Measurements from ENCODE around the gene SH3BP2. TPM values are rescaled to one million over a fixed set of nuclear protein-coding genes. Genes with fewer than 3 reads are reported as not detected.

SH3BP2 gene
- total and polyA plus RNA-seq, 10 of the 15 experiments (the other 5 are each of a cell fraction or from before 2014, with no cell fraction given), result 1.1 to 61.8 (median 23.9) TPM

DNA sequence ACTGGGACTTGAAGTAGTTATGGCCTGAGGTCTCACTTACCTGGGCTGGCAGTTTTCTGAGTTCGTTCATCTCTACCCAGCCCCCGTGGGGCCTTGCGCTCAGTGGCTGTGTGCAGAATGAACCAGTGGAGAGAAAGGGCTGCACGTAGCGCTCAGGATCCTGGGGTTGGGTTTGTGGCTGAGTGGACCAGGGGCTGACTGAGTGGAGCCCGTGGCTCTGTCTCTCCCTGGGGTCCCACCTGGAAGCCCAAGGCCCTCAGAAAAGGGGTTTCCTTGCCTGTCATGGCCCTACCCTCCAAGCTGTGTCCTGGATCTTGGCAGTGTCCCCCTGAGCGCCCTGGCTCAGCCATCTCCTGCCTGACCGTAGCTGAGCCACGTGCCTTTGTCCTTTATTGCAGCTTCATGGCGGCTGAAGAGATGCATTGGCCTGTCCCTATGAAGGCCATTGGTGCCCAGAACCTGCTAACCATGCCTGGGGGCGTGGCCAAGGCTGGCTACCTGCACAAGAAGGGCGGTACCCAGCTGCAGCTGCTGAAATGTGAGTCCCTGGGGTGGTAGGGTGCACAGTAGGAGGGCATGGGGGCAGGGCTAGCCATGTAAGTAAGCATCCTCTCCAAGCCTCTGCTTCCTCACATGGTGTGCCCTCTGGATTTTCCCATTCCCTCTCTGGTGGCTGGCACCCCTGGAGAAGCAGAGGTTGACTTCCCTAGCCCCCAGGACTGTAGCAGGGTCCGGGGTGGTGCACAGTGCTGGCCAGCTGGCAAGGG lies 27.5 kb downstream of the SH3BP2 start:
- Histone ChIP-seq H3K9ac (ENCODE audit: control insufficient read depth, insufficient read depth, low read length) (no peak overlapping the region), H3K27me3 (replicated peaks in 1 of 2; ENCODE audit: control insufficient read depth in 2 of 2, insufficient read depth in 2 of 2, low read length in 1 of 2) (no peaks in the 10 kb centered on the region), H3K27ac (ENCODE audit: control insufficient read depth, insufficient read depth) (no peak overlapping the region), H3K9me3 (replicated peaks; ENCODE audit: control insufficient read depth, insufficient read depth, low read length) (no peaks in the 10 kb centered on the region), H3K36me3 (ENCODE audit: control insufficient read depth in 2 of 2, insufficient read depth in 2 of 2, low read length in 1 of 2) (peaks cover 0 to 39% of the 10 kb centered on the region in 2 experiments; a peak in 3 of 4 replicates), H3K4me1 (ENCODE audit: control insufficient read depth, insufficient read depth, low read length) (peaks cover 15% of the 10 kb centered on the region), H4K20me1 (ENCODE audit: control insufficient read depth, insufficient read depth) (peaks cover 6% of the 10 kb centered on the region; the same call in 1 of the 2 replicates), H3K4me2 (ENCODE audit: control insufficient read depth, insufficient read depth) (no peak overlapping the region), H3K4me3 (no peak overlapping the region), H2AFZ (ENCODE audit: control insufficient read depth, low read depth, low read length) (no peak overlapping the region), H3K79me2 (ENCODE audit: control insufficient read depth, insufficient read depth, low read length) (peaks cover 30% of the 10 kb centered on the region)
- POLR2A ChIA-PET, result no interaction called here
- intact Hi-C loops (cut with micrococcal nuclease; ENCODE audit: unreplicated experiment) (no loop called here), in situ Hi-C loops (cut with MboI) (no loop called here)
- SMC1A ChIA-PET (ENCODE audit: uncharacterized antibody, unreplicated experiment), result no interaction called here
- FAIRE-seq (no peak), DNase-seq (ENCODE audit: low read depth, low spot score) (no peak), ATAC-seq (no peak)
- CTCF ChIA-PET, result interaction anchor here (1.1 kb wide), 1 partner anchor 134 kb away, joined by 3 read pairs; no protein-coding TSS in a partner anchor
- BruUV-seq (replicated peaks), result no TSS peak
- WGBS (ENCODE audit: insufficient coverage, insufficient replicate concordance, low lambda C conversion rate, missing lambda C conversion rate), result 85% methylated on average over 13 of the region's 13 CpGs
- RAD21 ChIA-PET (ENCODE audit: unreplicated experiment), result no interaction called here
- TF ChIP-seq, protein P1, sequence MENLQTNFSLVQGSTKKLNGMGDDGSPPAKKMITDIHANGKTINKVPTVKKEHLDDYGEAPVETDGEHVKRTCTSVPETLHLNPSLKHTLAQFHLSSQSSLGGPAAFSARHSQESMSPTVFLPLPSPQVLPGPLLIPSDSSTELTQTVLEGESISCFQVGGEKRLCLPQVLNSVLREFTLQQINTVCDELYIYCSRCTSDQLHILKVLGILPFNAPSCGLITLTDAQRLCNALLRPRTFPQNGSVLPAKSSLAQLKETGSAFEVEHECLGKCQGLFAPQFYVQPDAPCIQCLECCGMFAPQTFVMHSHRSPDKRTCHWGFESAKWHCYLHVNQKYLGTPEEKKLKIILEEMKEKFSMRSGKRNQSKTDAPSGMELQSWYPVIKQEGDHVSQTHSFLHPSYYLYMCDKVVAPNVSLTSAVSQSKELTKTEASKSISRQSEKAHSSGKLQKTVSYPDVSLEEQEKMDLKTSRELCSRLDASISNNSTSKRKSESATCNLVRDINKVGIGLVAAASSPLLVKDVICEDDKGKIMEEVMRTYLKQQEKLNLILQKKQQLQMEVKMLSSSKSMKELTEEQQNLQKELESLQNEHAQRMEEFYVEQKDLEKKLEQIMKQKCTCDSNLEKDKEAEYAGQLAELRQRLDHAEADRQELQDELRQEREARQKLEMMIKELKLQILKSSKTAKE (IDR thresholded peaks at IDR 0.05; ENCODE audit: low read depth, poor library complexity, severe bottlenecking), result no peak
- no peak for TF ChIP-seq ZNF622 (IDR thresholded peaks at IDR 0.05)
- TF ChIP-seq NFYA (IDR thresholded peaks at IDR 0.05; ENCODE audit: borderline replicate concordance, low read depth, low read length), result no peak
- no peak for TF ChIP-seq RFX5 (IDR thresholded peaks at IDR 0.05; ENCODE audit: low read depth, low read length)
- no peak for TF ChIP-seq STAT1 (conservative IDR thresholded peaks at IDR 0.05)
- TF ChIP-seq, protein P2, sequence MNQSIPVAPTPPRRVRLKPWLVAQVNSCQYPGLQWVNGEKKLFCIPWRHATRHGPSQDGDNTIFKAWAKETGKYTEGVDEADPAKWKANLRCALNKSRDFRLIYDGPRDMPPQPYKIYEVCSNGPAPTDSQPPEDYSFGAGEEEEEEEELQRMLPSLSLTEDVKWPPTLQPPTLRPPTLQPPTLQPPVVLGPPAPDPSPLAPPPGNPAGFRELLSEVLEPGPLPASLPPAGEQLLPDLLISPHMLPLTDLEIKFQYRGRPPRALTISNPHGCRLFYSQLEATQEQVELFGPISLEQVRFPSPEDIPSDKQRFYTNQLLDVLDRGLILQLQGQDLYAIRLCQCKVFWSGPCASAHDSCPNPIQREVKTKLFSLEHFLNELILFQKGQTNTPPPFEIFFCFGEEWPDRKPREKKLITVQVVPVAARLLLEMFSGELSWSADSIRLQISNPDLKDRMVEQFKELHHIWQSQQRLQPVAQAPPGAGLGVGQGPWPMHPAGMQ (IDR thresholded peaks at IDR 0.05; ENCODE audit: borderline replicate concordance), result no peak
- TF ChIP-seq, protein P3, sequence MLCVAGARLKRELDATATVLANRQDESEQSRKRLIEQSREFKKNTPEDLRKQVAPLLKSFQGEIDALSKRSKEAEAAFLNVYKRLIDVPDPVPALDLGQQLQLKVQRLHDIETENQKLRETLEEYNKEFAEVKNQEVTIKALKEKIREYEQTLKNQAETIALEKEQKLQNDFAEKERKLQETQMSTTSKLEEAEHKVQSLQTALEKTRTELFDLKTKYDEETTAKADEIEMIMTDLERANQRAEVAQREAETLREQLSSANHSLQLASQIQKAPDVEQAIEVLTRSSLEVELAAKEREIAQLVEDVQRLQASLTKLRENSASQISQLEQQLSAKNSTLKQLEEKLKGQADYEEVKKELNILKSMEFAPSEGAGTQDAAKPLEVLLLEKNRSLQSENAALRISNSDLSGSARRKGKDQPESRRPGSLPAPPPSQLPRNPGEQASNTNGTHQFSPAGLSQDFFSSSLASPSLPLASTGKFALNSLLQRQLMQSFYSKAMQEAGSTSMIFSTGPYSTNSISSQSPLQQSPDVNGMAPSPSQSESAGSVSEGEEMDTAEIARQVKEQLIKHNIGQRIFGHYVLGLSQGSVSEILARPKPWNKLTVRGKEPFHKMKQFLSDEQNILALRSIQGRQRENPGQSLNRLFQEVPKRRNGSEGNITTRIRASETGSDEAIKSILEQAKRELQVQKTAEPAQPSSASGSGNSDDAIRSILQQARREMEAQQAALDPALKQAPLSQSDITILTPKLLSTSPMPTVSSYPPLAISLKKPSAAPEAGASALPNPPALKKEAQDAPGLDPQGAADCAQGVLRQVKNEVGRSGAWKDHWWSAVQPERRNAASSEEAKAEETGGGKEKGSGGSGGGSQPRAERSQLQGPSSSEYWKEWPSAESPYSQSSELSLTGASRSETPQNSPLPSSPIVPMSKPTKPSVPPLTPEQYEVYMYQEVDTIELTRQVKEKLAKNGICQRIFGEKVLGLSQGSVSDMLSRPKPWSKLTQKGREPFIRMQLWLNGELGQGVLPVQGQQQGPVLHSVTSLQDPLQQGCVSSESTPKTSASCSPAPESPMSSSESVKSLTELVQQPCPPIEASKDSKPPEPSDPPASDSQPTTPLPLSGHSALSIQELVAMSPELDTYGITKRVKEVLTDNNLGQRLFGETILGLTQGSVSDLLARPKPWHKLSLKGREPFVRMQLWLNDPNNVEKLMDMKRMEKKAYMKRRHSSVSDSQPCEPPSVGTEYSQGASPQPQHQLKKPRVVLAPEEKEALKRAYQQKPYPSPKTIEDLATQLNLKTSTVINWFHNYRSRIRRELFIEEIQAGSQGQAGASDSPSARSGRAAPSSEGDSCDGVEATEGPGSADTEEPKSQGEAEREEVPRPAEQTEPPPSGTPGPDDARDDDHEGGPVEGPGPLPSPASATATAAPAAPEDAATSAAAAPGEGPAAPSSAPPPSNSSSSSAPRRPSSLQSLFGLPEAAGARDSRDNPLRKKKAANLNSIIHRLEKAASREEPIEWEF (IDR thresholded peaks at IDR 0.05; ENCODE audit: insufficient replicate concordance, low read depth, low read length), result no peak
- TF ChIP-seq RCOR1 (conservative IDR thresholded peaks at IDR 0.05; ENCODE audit: low read depth, low read length), result no peak
- no peak for TF ChIP-seq RUNX3 (IDR thresholded peaks at IDR 0.05; ENCODE audit: low read length)
- TF ChIP-seq RB1 (IDR thresholded peaks at IDR 0.05; ENCODE audit: borderline replicate concordance), result no peak
- no peak for TF ChIP-seq NR2C1 (IDR thresholded peaks at IDR 0.05)
- TF ChIP-seq TAF1 (IDR thresholded peaks at IDR 0.05; ENCODE audit: borderline replicate concordance, low read depth, low read length), result no peak
- TF ChIP-seq ZSCAN29 (IDR thresholded peaks at IDR 0.05), result no peak
- no peak for TF ChIP-seq ZNF207 (IDR thresholded peaks at IDR 0.05; ENCODE audit: borderline replicate concordance)
- no peak for TF ChIP-seq SIX5 (IDR thresholded peaks at IDR 0.05; ENCODE audit: low read depth, low read length, severe bottlenecking)
- TF ChIP-seq MEF2A (IDR thresholded peaks at IDR 0.05; ENCODE audit: insufficient read depth, low read depth, low read length), result no peak
